ENCODE results near the gene SACS.

Gene SACS

GRCh38 chr13:23350009-23350408 is 83.5 kb downstream of the SACS start:
- H3K4me2 ChIP-seq (ENCODE audit: low read length), result no peak overlapping the region
- H3K79me2 ChIP-seq (ENCODE audit: low read length), result peaks cover 17% of the 10 kb centered on the region
- no peak overlapping the region for H3K9ac ChIP-seq (ENCODE audit: low read length)
- TF ChIP-seq EZH2phosphoT487 (IDR thresholded peaks at IDR 0.05; ENCODE audit: low read depth) (no peak), CTCF (IDR thresholded peaks at IDR 0.05; ENCODE audit: low read depth, low read length) (no peak)
- H2AFZ ChIP-seq (ENCODE audit: low read depth, low read length), result no peak overlapping the region
- no peaks in the 10 kb centered on the region for H3K9me3 ChIP-seq (ENCODE audit: insufficient read depth, low read length)
- peaks cover 67% of the 10 kb centered on the region for H3K36me3 ChIP-seq (replicated peaks; ENCODE audit: low read depth, low read length)
- no peaks in the 10 kb centered on the region for H4K20me1 ChIP-seq (ENCODE audit: insufficient read depth, low read length)
- H3K4me3 ChIP-seq (ENCODE audit: low read length), result no peak overlapping the region
- H3K27ac ChIP-seq (ENCODE audit: low read length), result no peak overlapping the region
- H3K27me3 ChIP-seq (ENCODE audit: low read depth, low read length), result no peaks in the 10 kb centered on the region
- H3K4me1 ChIP-seq (ENCODE audit: low read length), result peaks cover 4% of the 10 kb centered on the region; the same call in 1 of the 2 replicates

GRCh38 chr13:23349161-23349897 is 84.2 kb downstream of the SACS start:
- H2AFZ ChIP-seq (ENCODE audit: low read depth, low read length), result no peak overlapping the region
- H3K9ac ChIP-seq (ENCODE audit: low read length), result no peak overlapping the region
- peaks cover 63% of the 10 kb centered on the region for H3K36me3 ChIP-seq (replicated peaks; ENCODE audit: low read depth, low read length)
- no peak overlapping the region for H3K4me2 ChIP-seq (ENCODE audit: low read length)
- TF ChIP-seq CTCF (IDR thresholded peaks at IDR 0.05; ENCODE audit: low read depth, low read length), result no peak
- no peak for TF ChIP-seq EZH2phosphoT487 (IDR thresholded peaks at IDR 0.05; ENCODE audit: low read depth)
- no peaks in the 10 kb centered on the region for H3K27me3 ChIP-seq (ENCODE audit: low read depth, low read length)
- H4K20me1 ChIP-seq (ENCODE audit: insufficient read depth, low read length), result no peaks in the 10 kb centered on the region
- peaks cover 4% of the 10 kb centered on the region; the same call in 1 of the 2 replicates for H3K4me1 ChIP-seq (ENCODE audit: low read length)
- no peak overlapping the region for H3K4me3 ChIP-seq (ENCODE audit: low read length)
- no peak overlapping the region for H3K27ac ChIP-seq (ENCODE audit: low read length)
- peaks cover 17% of the 10 kb centered on the region for H3K79me2 ChIP-seq (ENCODE audit: low read length)
- H3K9me3 ChIP-seq (ENCODE audit: insufficient read depth, low read length), result no peaks in the 10 kb centered on the region

- Histone ChIP-seq H4K20me1 (ENCODE audit: insufficient read depth, low read length) (no peaks in the 10 kb centered on the region), H3K27ac (ENCODE audit: low read length) (no peak overlapping the region), H3K27me3 (ENCODE audit: low read depth, low read length) (no peaks in the 10 kb centered on the region), H3K4me1 (ENCODE audit: low read length) (peaks cover 4% of the 10 kb centered on the region; the same call in 1 of the 2 replicates), H3K4me2 (ENCODE audit: low read length) (no peak overlapping the region), H2AFZ (ENCODE audit: low read depth, low read length) (no peak overlapping the region), H3K36me3 (replicated peaks; ENCODE audit: low read depth, low read length) (peaks cover 66% of the 10 kb centered on the region), H3K4me3 (ENCODE audit: low read length) (no peak overlapping the region), H3K9ac (ENCODE audit: low read length) (no peak overlapping the region), H3K9me3 (ENCODE audit: insufficient read depth, low read length) (no peaks in the 10 kb centered on the region), H3K79me2 (ENCODE audit: low read length) (peaks cover 19% of the 10 kb centered on the region)
- no peak for TF ChIP-seq EZH2phosphoT487 (IDR thresholded peaks at IDR 0.05; ENCODE audit: low read depth)
- TF ChIP-seq CTCF (IDR thresholded peaks at IDR 0.05; ENCODE audit: low read depth, low read length), result peak; percentile 22; the same call in 1 of the 2 replicates
Measured at GRCh38 chr13:23348262-23349127, 85.0 kb downstream of the SACS start.

- H3K79me2 ChIP-seq (ENCODE audit: low read length), result peaks cover 16% of the 10 kb centered on the region
Measured at GRCh38 chr13:23347601-23348000, 85.9 kb downstream of the SACS start.

More at GRCh38 chr13:23347601-23348000, 85.9 kb downstream of the SACS start:
- no peak overlapping the region for H2AFZ ChIP-seq (ENCODE audit: low read depth, low read length)
- no peaks in the 10 kb centered on the region for H3K9me3 ChIP-seq (ENCODE audit: insufficient read depth, low read length)
- H3K9ac ChIP-seq (ENCODE audit: low read length), result no peak overlapping the region
- H3K4me2 ChIP-seq (ENCODE audit: low read length), result no peak overlapping the region
- no peak for TF ChIP-seq EZH2phosphoT487 (IDR thresholded peaks at IDR 0.05; ENCODE audit: low read depth)
- no peak for TF ChIP-seq CTCF (IDR thresholded peaks at IDR 0.05; ENCODE audit: low read depth, low read length)
- H3K36me3 ChIP-seq (replicated peaks; ENCODE audit: low read depth, low read length), result peaks cover 60% of the 10 kb centered on the region
- no peaks in the 10 kb centered on the region for H4K20me1 ChIP-seq (ENCODE audit: insufficient read depth, low read length)
- no peaks in the 10 kb centered on the region for H3K27me3 ChIP-seq (ENCODE audit: low read depth, low read length)
- H3K4me1 ChIP-seq (ENCODE audit: low read length), result peaks cover 1% of the 10 kb centered on the region; the same call in 1 of the 2 replicates
- no peak overlapping the region for H3K4me3 ChIP-seq (ENCODE audit: low read length)
- H3K27ac ChIP-seq (ENCODE audit: low read length), result no peak overlapping the region
